ENCODE results near the gene MUC12. TPM values are rescaled to one million over a fixed set of nuclear protein-coding genes. Genes with fewer than 3 reads are reported as not detected.

Gene MUC12
- total and polyA plus RNA-seq, 9 donors = 0.31 to 1.4 (median 0.80) TPM

DNA sequence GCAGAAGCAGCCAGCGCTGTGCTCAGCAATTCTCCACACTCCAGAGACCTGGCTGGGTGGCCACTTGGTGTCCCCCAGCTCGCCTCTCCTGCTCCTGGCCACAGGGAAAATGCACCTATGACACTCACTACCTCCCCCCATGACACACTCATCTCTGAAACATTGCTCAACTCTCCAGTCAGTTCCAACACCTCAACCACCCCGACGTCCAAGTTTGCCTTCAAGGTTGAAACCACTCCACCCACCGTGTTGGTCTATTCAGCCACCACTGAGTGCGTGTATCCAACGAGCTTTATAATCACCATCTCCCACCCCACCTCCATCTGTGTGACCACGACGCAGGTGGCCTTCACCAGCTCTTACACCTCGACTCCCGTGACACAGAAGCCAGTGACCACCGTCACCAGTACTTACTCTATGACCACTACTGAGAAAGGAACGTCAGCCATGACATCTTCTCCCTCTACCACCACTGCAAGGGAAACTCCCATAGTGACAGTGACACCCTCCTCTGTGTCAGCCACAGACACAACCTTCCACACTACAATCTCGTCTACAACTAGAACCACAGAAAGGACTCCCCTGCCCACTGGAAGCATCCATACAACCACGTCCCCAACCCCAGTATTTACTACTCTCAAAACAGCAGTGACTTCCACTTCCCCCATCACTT, 17.3 kb upstream of the MUC12 start:
- Histone ChIP-seq H3K4me3 (ENCODE audit: low read length) (no peak overlapping the region), H3K4me1 (ENCODE audit: control insufficient read depth, insufficient read depth, low read length) (no peaks in the 10 kb centered on the region), H3K27me3 (ENCODE audit: control insufficient read depth, insufficient read depth, low read length) (peaks cover 25% of the 10 kb centered on the region), H3K9me3 (replicated peaks; ENCODE audit: control insufficient read depth, low read depth, low read length) (no peaks in the 10 kb centered on the region), H3K27ac (ENCODE audit: low read length) (no peak overlapping the region), H3K36me3 (ENCODE audit: control insufficient read depth, insufficient read depth, low read length) (no peaks in the 10 kb centered on the region)
- DNase-seq = no peak
- WGBS (ENCODE audit: insufficient coverage) = 64% methylated on average over 15 of the region's 15 CpGs

DNA sequence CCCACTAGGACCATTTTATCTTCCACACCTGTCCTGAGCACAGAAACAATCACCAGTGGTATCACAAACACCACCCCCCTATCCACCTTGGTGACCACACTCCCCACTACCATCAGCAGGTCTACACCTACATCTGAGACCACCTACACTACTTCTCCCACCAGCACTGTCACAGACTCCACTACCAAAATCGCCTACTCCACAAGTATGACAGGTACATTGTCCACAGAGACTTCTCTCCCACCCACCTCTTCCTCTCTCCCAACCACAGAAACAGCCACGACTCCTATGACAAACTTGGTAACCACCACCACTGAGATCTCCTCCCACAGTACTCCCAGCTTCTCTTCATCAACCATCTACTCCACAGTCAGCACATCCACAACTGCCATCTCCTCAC, 16.7 kb upstream of the MUC12 start:
- Histone ChIP-seq H3K27ac (ENCODE audit: low read length) (no peak overlapping the region), H3K4me1 (ENCODE audit: control insufficient read depth, insufficient read depth, low read length) (no peaks in the 10 kb centered on the region), H3K9me3 (replicated peaks; ENCODE audit: control insufficient read depth, low read depth, low read length) (no peaks in the 10 kb centered on the region), H3K27me3 (ENCODE audit: control insufficient read depth, insufficient read depth, low read length) (peaks cover 25% of the 10 kb centered on the region), H3K36me3 (ENCODE audit: control insufficient read depth, insufficient read depth, low read length) (no peaks in the 10 kb centered on the region), H3K4me3 (ENCODE audit: low read length) (no peak overlapping the region)
- 61% methylated on average over 2 of the region's 2 CpGs for WGBS (ENCODE audit: insufficient coverage)
- DNase-seq = no peak

DNA sequence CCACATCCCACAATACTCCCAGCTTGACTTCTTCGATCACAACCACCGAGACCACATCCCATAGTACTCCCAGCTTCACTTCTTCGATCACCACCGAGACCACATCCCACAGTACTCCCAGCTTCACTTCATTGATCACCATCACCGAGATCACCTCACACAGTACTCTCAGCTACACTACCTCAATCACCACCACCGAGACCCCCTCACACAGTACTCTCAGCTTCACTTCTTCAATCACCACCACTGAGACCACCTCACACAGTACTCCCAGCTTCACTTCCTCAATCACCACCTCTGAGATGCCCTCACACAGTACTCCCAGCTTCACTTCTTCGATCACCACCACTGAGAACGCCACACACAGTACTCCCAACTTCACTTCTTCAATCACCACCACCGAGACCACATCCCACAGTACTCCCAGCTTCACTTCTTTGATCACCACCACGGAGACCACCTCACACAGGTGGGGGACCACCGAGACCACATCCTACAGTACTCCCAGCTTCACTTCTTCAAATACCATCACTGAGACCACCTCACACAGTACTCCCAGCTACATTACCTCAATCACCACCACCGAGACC, 11.4 kb upstream of the MUC12 start:
- Histone ChIP-seq H3K4me1 (ENCODE audit: control insufficient read depth, insufficient read depth, low read length) (no peaks in the 10 kb centered on the region), H3K9me3 (replicated peaks; ENCODE audit: control insufficient read depth, low read depth, low read length) (peaks cover 2% of the 10 kb centered on the region), H3K36me3 (ENCODE audit: control insufficient read depth, insufficient read depth, low read length) (no peaks in the 10 kb centered on the region), H3K4me3 (ENCODE audit: low read length) (no peak overlapping the region), H3K27ac (ENCODE audit: low read length) (no peak overlapping the region), H3K27me3 (ENCODE audit: control insufficient read depth, insufficient read depth, low read length) (peaks cover 17% of the 10 kb centered on the region)
- no peak for DNase-seq
- WGBS (ENCODE audit: insufficient coverage) = 59% methylated on average over 11 of the region's 12 CpGs

DNA sequence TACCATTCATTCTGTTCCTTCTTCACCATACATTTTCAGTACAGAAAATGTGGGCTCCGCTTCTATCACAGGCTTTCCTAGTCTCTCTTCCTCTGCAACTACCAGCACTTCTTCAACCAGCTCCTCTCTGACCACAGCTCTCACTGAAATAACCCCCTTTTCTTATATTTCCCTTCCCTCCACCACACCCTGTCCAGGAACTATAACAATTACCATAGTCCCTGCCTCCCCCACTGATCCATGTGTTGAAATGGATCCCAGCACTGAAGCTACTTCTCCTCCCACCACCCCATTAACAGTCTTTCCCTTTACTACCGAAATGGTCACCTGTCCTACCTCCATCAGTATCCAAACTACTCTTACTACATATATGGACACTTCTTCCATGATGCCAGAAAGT, 9.5 kb upstream of the MUC12 start:
- WGBS (ENCODE audit: insufficient coverage) = 63% methylated on average over 2 of the region's 2 CpGs
- H3K27ac ChIP-seq (ENCODE audit: low read length) = no peak overlapping the region
- no peaks in the 10 kb centered on the region for H3K36me3 ChIP-seq (ENCODE audit: control insufficient read depth, insufficient read depth, low read length)
- peaks cover 2% of the 10 kb centered on the region for H3K9me3 ChIP-seq (replicated peaks; ENCODE audit: control insufficient read depth, low read depth, low read length)
- no peak for DNase-seq
- no peaks in the 10 kb centered on the region for H3K4me1 ChIP-seq (ENCODE audit: control insufficient read depth, insufficient read depth, low read length)
- H3K4me3 ChIP-seq (ENCODE audit: low read length) = no peak overlapping the region
- H3K27me3 ChIP-seq (ENCODE audit: control insufficient read depth, insufficient read depth, low read length) = peaks cover 36% of the 10 kb centered on the region

DNA sequence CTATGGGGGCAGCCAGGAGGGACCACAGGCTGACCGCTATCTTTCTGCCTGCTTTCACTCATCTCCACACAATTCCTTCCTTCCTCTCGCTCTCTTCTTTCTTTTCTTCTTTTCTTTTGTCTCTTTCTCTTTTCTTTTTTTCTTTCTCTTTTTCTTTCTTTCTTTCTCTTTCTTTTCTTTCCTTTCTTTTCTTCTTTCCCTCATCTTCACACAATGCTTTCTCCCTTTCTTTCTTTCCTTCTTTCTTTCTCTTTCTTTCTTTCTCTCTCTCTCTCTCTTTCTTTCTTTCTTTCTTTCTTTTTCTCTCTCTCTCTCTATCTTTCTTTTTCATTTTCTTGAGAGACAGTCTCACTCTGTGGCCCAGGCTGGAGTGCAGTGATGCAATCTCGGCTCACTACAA, 6.8 kb upstream of the MUC12 start:
- DNase-seq = no peak
- Histone ChIP-seq H3K4me3 (ENCODE audit: low read length) (no peak overlapping the region), H3K27me3 (ENCODE audit: control insufficient read depth, insufficient read depth, low read length) (peaks cover 62% of the 10 kb centered on the region), H3K36me3 (ENCODE audit: control insufficient read depth, insufficient read depth, low read length) (no peaks in the 10 kb centered on the region), H3K9me3 (replicated peaks; ENCODE audit: control insufficient read depth, low read depth, low read length) (peaks cover 2% of the 10 kb centered on the region), H3K4me1 (ENCODE audit: control insufficient read depth, insufficient read depth, low read length) (peaks cover 17% of the 10 kb centered on the region), H3K27ac (ENCODE audit: low read length) (no peak overlapping the region)
- WGBS (ENCODE audit: insufficient coverage) = 91% methylated on average over 3 of the region's 3 CpGs

DNA sequence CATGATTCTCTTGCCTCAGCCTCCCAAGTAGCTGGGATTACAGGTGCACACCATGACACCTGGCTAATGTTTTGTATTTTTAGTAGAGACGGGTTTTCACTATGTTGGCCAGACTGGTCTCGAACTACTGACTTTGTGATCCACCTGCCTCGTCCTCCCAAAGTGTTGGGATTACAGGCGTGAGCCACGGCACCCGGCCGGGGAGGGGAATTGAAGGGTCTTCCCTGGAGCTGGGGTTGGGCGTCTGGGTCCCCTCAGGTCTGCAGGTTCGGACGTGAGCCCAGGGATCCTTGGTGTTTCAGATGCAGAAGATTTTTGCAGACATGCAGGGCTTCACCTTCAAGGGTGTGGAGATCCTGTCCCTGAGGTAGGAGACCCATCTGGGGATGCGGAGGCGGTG, 6.0 kb upstream of the MUC12 start:
- 79% methylated on average over 9 of the region's 12 CpGs for WGBS (ENCODE audit: insufficient coverage)
- no peak for DNase-seq
- peaks cover 71% of the 10 kb centered on the region for H3K27me3 ChIP-seq (ENCODE audit: control insufficient read depth, insufficient read depth, low read length)
- H3K4me3 ChIP-seq (ENCODE audit: low read length) = no peak overlapping the region
- no peaks in the 10 kb centered on the region for H3K36me3 ChIP-seq (ENCODE audit: control insufficient read depth, insufficient read depth, low read length)
- H3K27ac ChIP-seq (ENCODE audit: low read length) = no peak overlapping the region
- H3K9me3 ChIP-seq (replicated peaks; ENCODE audit: control insufficient read depth, low read depth, low read length) = no peaks in the 10 kb centered on the region
- peaks cover 17% of the 10 kb centered on the region for H3K4me1 ChIP-seq (ENCODE audit: control insufficient read depth, insufficient read depth, low read length)

DNA sequence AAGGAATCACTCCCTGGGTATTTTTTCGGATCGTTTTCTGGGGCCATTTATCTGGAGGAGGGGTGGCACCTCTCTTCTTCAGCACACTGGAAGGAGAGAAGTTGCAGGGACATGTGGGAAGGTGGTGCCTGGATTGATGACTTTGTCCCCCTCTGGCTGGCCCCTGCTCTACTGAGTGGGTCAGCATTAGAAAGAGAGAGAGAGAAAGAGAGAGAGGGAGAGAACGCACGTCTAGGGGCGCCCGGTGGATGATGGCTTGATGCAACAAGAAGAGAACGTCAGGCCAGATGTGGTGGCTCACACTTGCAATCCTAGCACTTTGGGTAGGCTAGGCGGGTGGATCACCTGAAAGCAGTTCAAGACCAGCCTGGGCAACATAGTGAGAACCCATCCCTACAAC, 5.5 kb upstream of the MUC12 start:
- 75% methylated on average over 4 of the region's 8 CpGs for WGBS (ENCODE audit: insufficient coverage)
- DNase-seq = no peak
- peaks cover 17% of the 10 kb centered on the region for H3K4me1 ChIP-seq (ENCODE audit: control insufficient read depth, insufficient read depth, low read length)
- H3K27ac ChIP-seq (ENCODE audit: low read length) = no peak overlapping the region
- no peaks in the 10 kb centered on the region for H3K36me3 ChIP-seq (ENCODE audit: control insufficient read depth, insufficient read depth, low read length)
- H3K27me3 ChIP-seq (ENCODE audit: control insufficient read depth, insufficient read depth, low read length) = peaks cover 76% of the 10 kb centered on the region
- no peaks in the 10 kb centered on the region for H3K9me3 ChIP-seq (replicated peaks; ENCODE audit: control insufficient read depth, low read depth, low read length)
- H3K4me3 ChIP-seq (ENCODE audit: low read length) = no peak overlapping the region

DNA sequence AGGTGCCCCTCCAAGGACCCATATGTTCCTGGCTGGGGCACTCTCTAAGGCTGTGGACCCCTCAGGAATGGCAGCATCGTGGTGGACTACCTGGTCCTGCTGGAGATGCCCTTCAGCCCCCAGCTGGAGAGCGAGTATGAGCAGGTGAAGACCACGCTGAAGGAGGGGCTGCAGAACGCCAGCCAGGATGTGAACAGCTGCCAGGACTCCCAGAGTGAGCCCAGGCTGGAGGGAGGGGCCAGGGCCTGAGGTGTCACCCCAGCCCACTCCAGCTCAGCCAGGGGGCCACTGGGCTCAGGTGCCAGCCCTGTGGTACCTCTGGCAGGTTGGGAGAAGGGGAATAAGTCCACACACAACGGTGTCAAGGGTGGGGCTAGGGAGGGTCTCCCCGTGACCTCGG, 4.7 kb upstream of the MUC12 start:
- H3K4me1 ChIP-seq (ENCODE audit: control insufficient read depth, insufficient read depth, low read length) = peaks cover 17% of the 10 kb centered on the region
- H3K27me3 ChIP-seq (ENCODE audit: control insufficient read depth, insufficient read depth, low read length) = peaks cover 82% of the 10 kb centered on the region
- no peak overlapping the region for H3K27ac ChIP-seq (ENCODE audit: low read length)
- no peaks in the 10 kb centered on the region for H3K36me3 ChIP-seq (ENCODE audit: control insufficient read depth, insufficient read depth, low read length)
- H3K9me3 ChIP-seq (replicated peaks; ENCODE audit: control insufficient read depth, low read depth, low read length) = no peaks in the 10 kb centered on the region
- 39% methylated on average over 7 of the region's 7 CpGs for WGBS (ENCODE audit: insufficient coverage)
- no peak overlapping the region for H3K4me3 ChIP-seq (ENCODE audit: low read length)
- no peak for DNase-seq

DNA sequence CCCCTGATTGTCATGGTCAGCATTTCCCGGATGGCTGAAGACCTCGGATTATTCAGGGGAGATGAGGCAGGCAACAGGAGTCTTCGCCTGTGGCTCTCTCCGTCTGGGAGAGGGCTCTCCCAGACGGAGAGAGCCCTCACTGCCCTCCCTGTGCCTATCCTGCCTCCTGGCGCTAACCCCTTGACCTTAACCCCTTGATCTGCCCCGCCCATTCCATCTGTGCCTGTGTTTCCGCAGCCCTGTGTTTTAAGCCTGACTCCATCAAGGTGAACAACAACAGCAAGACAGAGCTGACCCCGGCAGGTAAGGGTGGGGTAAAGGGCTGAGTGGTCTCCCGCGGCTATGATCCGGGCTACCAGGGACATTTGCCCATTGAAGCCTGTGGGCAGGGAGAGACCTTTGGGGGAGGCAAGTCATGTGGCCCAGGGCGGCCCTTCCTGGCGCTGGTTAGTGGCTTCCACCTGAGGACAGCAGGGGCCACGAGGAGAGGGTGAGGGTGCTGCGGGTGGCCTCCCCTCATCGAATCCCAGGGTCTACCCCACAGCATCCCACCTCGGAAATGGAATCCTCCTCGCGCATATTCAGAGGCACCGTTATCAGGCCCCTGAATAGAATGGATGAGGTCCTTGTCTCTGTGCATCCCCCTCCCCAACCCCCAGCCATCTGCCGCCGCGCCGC, 4.2 kb upstream of the MUC12 start:
- WGBS (ENCODE audit: insufficient coverage) = 16% methylated on average over 22 of the region's 25 CpGs
- peaks cover 86% of the 10 kb centered on the region for H3K27me3 ChIP-seq (ENCODE audit: control insufficient read depth, insufficient read depth, low read length)
- no peak overlapping the region for H3K27ac ChIP-seq (ENCODE audit: low read length)
- H3K9me3 ChIP-seq (replicated peaks; ENCODE audit: control insufficient read depth, low read depth, low read length) = no peaks in the 10 kb centered on the region
- H3K4me3 ChIP-seq (ENCODE audit: low read length) = no peak overlapping the region
- H3K4me1 ChIP-seq (ENCODE audit: control insufficient read depth, insufficient read depth, low read length) = peaks cover 17% of the 10 kb centered on the region
- H3K36me3 ChIP-seq (ENCODE audit: control insufficient read depth, insufficient read depth, low read length) = no peaks in the 10 kb centered on the region
- DNase-seq = no peak

DNA sequence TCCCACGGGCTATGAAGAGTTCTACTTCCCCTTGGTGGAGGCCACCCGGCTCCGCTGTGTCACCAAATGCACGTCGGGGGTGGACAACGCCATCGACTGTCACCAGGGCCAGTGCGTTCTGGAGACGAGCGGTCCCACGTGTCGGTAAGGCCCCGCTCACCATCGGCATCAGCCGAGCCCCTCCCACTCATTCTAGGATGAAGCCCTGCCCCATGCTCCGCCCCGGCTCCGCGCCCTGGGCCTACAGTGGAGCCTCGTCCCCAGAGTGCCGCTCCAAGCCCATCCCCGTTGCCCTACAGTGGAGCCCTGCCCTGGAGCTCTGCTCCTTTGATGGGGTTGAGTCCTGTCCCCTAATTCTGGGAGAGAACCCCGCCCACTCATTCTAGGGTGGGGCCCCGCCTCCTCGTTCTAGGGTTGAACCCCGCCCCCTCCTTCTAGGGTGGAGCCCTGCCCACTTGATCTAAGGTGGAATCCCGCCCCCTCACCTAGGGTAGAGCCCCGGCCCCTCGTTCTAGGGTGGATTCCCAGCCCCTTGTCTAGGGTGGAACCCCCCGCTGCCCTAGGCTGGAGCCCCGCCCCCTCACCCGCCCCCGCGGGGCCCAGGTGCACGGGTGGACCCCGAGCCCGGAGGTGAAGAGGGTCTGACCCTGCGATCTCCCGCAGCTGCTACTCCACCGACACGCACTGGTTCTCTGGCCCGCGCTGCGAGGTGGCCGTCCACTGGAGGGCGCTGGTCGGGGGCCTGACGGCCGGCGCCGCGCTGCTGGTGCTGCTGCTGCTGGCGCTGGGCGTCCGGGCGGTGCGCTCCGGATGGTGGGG, 3.4 kb upstream of the MUC12 start:
- H3K27me3 ChIP-seq (ENCODE audit: control insufficient read depth, insufficient read depth, low read length) = peaks cover 79% of the 10 kb centered on the region
- peaks cover 17% of the 10 kb centered on the region for H3K4me1 ChIP-seq (ENCODE audit: control insufficient read depth, insufficient read depth, low read length)
- peak overlapping the region; percentile 10 for H3K4me3 ChIP-seq (ENCODE audit: low read length)
- peak; percentile 48 for DNase-seq
- H3K27ac ChIP-seq (ENCODE audit: low read length) = no peak overlapping the region
- H3K9me3 ChIP-seq (replicated peaks; ENCODE audit: control insufficient read depth, low read depth, low read length) = no peaks in the 10 kb centered on the region
- 1% methylated on average over 58 of the region's 58 CpGs for WGBS (ENCODE audit: insufficient coverage)
- no peaks in the 10 kb centered on the region for H3K36me3 ChIP-seq (ENCODE audit: control insufficient read depth, insufficient read depth, low read length)

Data from muscle of leg (tissue), 11 donors.